Nephron progenitor cell (in vitro differentiated cells): Measurements from ENCODE around the gene C1QL3.

ENCODE experiments used
- DNase-seq: peaks from one replicate; pipeline ENCODE4 v3.0.0; 2021
- H3K27ac Mint-ChIP-seq: 2 replicates; pipeline ENCODE4 v1.8.0; 2021; ENCODE audit warnings: mild to moderate bottlenecking, moderate library complexity, mixed read lengths
- H3K27me3 Mint-ChIP-seq: 2 replicates; pipeline ENCODE4 v1.8.0; 2021; ENCODE audit warnings: mild to moderate bottlenecking, low read depth, mixed read lengths; ENCODE audit not compliant: poor library complexity
- H3K36me3 Mint-ChIP-seq: 2 replicates; pipeline ENCODE4 v1.8.0; 2021; ENCODE audit warnings: low read depth, mixed read lengths
- H3K4me1 Mint-ChIP-seq: 2 replicates; pipeline ENCODE4 v1.8.0; 2021; ENCODE audit warnings: mixed read lengths
- H3K4me3 Mint-ChIP-seq: 2 replicates; pipeline ENCODE4 v1.8.0; 2021; ENCODE audit warnings: mild to moderate bottlenecking, moderate library complexity, mixed read lengths
- H3K9me3 Mint-ChIP-seq: 2 replicates; pipeline ENCODE4 v1.8.0; 2021; ENCODE audit warnings: mild to moderate bottlenecking, moderate library complexity, mixed read lengths
- CTCF ChIP-seq: fragments of 200-600 bp; sonication (generic); IDR thresholded peaks from 2 replicates; pipeline ENCODE4 v1.5.0; 2021; ENCODE audit warnings: antibody characterized with exemption

C1QL3 gene

GRCh38 chr10:16559236-16559773 is 37.6 kb upstream of the C1QL3 start:
- Mint-ChIP-seq H3K27me3 (peaks cover 10% of the 10 kb centered on the region), H3K27ac (no peak overlapping the region), H3K36me3 (no peaks in the 10 kb centered on the region), H3K9me3 (peaks cover 5% of the 10 kb centered on the region), H3K4me1 (no peaks in the 10 kb centered on the region), H3K4me3 (no peak overlapping the region)
- no peak for TF ChIP-seq CTCF
- DNase-seq, result no peak

GRCh38 chr10:16547973-16548372 is 26.3 kb upstream of the C1QL3 start:
- Mint-ChIP-seq H3K36me3 (no peaks in the 10 kb centered on the region), H3K27ac (no peak overlapping the region), H3K27me3 (peaks cover 2% of the 10 kb centered on the region), H3K9me3 (no peaks in the 10 kb centered on the region), H3K4me3 (no peak overlapping the region), H3K4me1 (peaks cover 2% of the 10 kb centered on the region)
- no peak for TF ChIP-seq CTCF
- no peak for DNase-seq

DNA sequence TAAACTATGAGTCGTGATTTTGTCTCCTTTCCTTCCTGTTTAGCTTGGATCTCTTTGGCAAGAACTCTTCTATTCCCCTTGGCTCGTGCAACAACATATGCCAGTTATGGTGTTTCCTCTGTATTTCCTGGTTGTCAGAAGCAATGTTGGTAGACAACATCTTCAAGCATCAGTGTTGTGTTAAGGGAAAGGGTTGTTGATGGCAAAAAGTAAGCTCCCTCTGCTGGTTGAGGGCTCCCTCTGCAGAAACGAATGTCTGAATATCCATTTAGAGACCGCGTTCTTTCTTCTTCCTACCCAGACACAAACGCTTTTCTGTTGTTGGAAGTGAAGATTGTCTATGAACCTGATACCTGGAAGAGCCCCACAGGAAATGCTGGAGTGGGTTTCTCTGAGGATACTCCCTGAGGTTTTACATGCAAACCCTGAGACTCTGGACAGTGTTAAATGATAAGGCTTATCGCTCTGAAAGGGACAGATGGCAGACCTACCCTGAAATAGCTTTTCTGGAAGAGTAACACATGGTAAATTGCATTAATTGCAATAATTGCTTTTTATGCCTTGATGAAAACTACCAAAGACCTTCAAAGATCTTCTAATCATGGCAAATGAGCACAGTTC is 23.5 kb upstream of the C1QL3 start:
- Mint-ChIP-seq H3K4me1 (peaks cover 7% of the 10 kb centered on the region), H3K27me3 (peaks cover 2% of the 10 kb centered on the region), H3K27ac (peak overlapping the region; percentile 73), H3K36me3 (no peaks in the 10 kb centered on the region), H3K9me3 (no peaks in the 10 kb centered on the region), H3K4me3 (no peak overlapping the region)
- TF ChIP-seq CTCF, result peak; percentile 59
- DNase-seq, result peak; percentile 12

DNA sequence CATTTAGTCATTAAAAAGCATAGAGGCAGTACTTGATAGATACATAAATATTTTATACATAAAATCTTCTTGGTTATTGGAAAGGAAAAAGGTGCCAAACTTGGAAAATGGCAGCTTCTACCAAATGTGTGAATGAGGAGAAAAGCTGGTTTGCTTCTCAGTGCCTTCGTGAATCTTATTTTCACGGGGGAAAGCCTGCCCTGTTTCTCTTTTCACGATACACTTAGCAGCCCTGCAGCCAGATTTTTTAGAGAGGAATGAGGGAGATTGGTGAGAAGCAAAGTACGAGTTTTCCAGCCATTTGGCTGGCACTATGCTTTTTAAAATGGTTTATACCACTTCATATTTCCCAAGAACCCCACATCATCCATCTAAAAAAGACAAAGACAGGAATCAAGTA is 22.9 kb upstream of the C1QL3 start:
- DNase-seq, result no peak
- Mint-ChIP-seq H3K27me3 (peaks cover 5% of the 10 kb centered on the region), H3K4me1 (peaks cover 13% of the 10 kb centered on the region), H3K27ac (no peak overlapping the region), H3K4me3 (no peak overlapping the region), H3K36me3 (no peaks in the 10 kb centered on the region), H3K9me3 (no peaks in the 10 kb centered on the region)
- no peak for TF ChIP-seq CTCF

GRCh38 chr10:16544099-16544498 is 22.4 kb upstream of the C1QL3 start:
- Mint-ChIP-seq H3K27ac (no peak overlapping the region), H3K9me3 (no peaks in the 10 kb centered on the region), H3K27me3 (peaks cover 7% of the 10 kb centered on the region), H3K4me3 (no peak overlapping the region), H3K36me3 (no peaks in the 10 kb centered on the region), H3K4me1 (peaks cover 18% of the 10 kb centered on the region)
- TF ChIP-seq CTCF, result no peak
- no peak for DNase-seq

DNA sequence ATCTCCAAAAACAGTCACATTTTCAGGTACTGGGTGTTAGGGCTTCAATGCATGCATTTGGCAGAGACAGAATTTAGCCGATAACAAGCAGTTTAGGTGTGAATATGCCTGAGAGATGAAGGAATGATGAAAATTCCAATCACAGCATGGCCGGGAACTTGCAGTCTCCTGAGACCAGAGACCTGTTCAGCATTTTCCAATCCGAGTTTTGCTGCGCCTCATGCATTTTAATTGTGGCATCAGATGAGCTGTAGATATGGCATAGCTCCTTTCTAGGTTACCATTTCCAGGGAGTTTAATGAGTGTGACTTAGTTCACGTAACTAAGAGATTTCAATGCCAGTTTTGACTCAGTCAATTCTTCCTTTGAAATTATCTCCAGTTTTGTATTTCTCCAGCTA is 14.5 kb upstream of the C1QL3 start:
- Mint-ChIP-seq H3K27ac (no peak overlapping the region), H3K36me3 (no peaks in the 10 kb centered on the region)

More for the DNA sequence above, 14.5 kb upstream of the C1QL3 start:
- H3K27me3 Mint-ChIP-seq, result peaks cover 7% of the 10 kb centered on the region
- H3K9me3 Mint-ChIP-seq, result no peaks in the 10 kb centered on the region
- TF ChIP-seq CTCF, result no peak
- no peak for DNase-seq
- H3K4me3 Mint-ChIP-seq, result no peak overlapping the region
- peaks cover 15% of the 10 kb centered on the region for H3K4me1 Mint-ChIP-seq
